SK-N-MC (cell line): ENCODE measurements around the gene ITGA7.
A peak's percentile ranks its signal among the peaks of the same experiment; 100 is the strongest.

Experiments
- DNase-seq: peaks from one replicate; pipeline ENCODE4 v3.0.0-alpha.2; 2011; ENCODE audit warnings: low read depth, low spot score
- H3K27ac ChIP-seq: fragments of 200-600 bp; sonication (generic); 2 replicates; pipeline ENCODE4 v1.5.1; 2016; ENCODE audit warnings: mixed run types
- H3K36me3 ChIP-seq: fragments of 200-600 bp; sonication (generic); 2 replicates; pipeline ENCODE4 v1.6.1; 2017; ENCODE audit warnings: antibody characterized with exemption, low read length, mixed read lengths; ENCODE audit not compliant: insufficient read depth
- H3K4me3 ChIP-seq: fragments of 200-600 bp; sonication (generic); 2 replicates; pipeline ENCODE4 v1.5.1; 2016
- H3K9ac ChIP-seq: fragments of 200-600 bp; sonication (generic); 2 replicates; pipeline ENCODE4 v1.8.0; 2017; ENCODE audit warnings: mixed run types, mixed read lengths; ENCODE audit not compliant: insufficient read length
- H3K9me3 ChIP-seq: fragments of 200-600 bp; sonication (generic); 2 replicates; pipeline ENCODE4 v1.6.1; 2017; ENCODE audit warnings: low read depth, mild to moderate bottlenecking, antibody characterized with exemption, low read length, moderate library complexity, mixed read lengths
- EZH2 ChIP-seq: fragments of 200-600 bp; sonication (generic); IDR thresholded peaks from one replicate; pipeline ENCODE4 v1.6.1; 2017; ENCODE audit warnings: antibody characterized with exemption
- FOXP2 ChIP-seq: optimal IDR thresholded peaks from 2 replicates; pipeline ENCODE3; 2011; ENCODE audit warnings: mild to moderate bottlenecking, moderate library complexity; ENCODE audit not compliant: insufficient read depth; ENCODE audit errors: extremely low read length, control extremely low read depth
- POLR2AphosphoS5 ChIP-seq: IDR thresholded peaks from 2 replicates; pipeline ENCODE4 v1.6.1; 2012; ENCODE audit warnings: mild to moderate bottlenecking, low read depth, low read length, borderline replicate concordance

The ITGA7 gene

DNA sequence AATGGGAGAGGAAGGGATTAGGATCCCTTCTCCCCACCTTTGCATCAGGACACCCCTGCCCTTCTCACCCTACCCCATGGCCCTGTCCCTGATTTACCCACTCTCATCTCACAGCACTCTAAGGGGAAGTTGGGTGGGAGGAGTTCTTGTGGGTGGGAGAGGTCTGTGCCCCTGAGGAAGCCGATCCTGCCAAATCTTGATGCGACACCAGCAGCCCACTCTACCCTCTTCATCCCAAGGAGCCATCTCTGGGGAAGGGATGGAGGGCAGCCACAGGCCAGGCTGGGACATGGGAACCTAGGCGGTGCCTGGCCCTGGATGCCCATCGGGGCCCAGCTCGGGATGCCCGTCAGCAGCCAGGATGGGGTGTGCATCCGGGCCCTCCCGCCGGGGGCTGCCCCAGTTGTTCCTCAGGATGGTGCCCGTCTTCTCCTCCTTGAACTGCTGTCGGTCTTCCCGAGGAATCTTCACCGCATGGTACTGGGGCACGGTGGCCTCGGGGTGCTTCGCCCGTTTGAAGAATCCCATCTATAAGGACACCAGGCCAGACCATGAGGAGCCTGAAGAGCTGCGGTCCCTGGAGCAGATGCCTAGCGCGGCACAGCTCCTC lies 22.8 kb downstream of the ITGA7 start:
- Histone ChIP-seq H3K9ac (no peak overlapping the region), H3K27ac (no peak overlapping the region), H3K4me3 (no peak overlapping the region), H3K9me3 (no peaks in the 10 kb centered on the region), H3K36me3 (no peaks in the 10 kb centered on the region)
- no peak for DNase-seq
- TF ChIP-seq POLR2AphosphoS5 (no peak), FOXP2 (no peak), EZH2 (no peak)

GRCh38 chr12:55683676-55684075 lies 24.0 kb downstream of the ITGA7 start:
- no peak for DNase-seq
- no peak overlapping the region for H3K27ac ChIP-seq
- H3K4me3 ChIP-seq: no peak overlapping the region
- no peak overlapping the region for H3K9ac ChIP-seq
- H3K36me3 ChIP-seq: no peaks in the 10 kb centered on the region
- TF ChIP-seq EZH2 (no peak), FOXP2 (no peak), POLR2AphosphoS5 (no peak)
- no peaks in the 10 kb centered on the region for H3K9me3 ChIP-seq

GRCh38 chr12:55682087-55682796 lies 25.5 kb downstream of the ITGA7 start:
- no peaks in the 10 kb centered on the region for H3K36me3 ChIP-seq
- no peak overlapping the region for H3K27ac ChIP-seq
- TF ChIP-seq POLR2AphosphoS5 (no peak), EZH2 (no peak), FOXP2 (no peak)
- no peak for DNase-seq
- H3K9me3 ChIP-seq: no peaks in the 10 kb centered on the region
- peak overlapping the region; percentile 74 for H3K4me3 ChIP-seq
- no peak overlapping the region for H3K9ac ChIP-seq

- H3K9me3 ChIP-seq: no peaks in the 10 kb centered on the region
- H3K4me3 ChIP-seq: peak overlapping the region; percentile 74
- TF ChIP-seq FOXP2 (no peak), POLR2AphosphoS5 (peak; percentile 59; the same call in 1 of the 2 replicates), EZH2 (no peak)
- no peak overlapping the region for H3K9ac ChIP-seq
- DNase-seq: peak; percentile 72
- no peaks in the 10 kb centered on the region for H3K36me3 ChIP-seq
- H3K27ac ChIP-seq: no peak overlapping the region
These were observed 26.3 kb downstream of the ITGA7 start for GRCh38 chr12:55681142-55682077.

- Histone ChIP-seq H3K36me3 (no peaks in the 10 kb centered on the region), H3K9me3 (no peaks in the 10 kb centered on the region), H3K9ac (no peak overlapping the region), H3K4me3 (no peak overlapping the region), H3K27ac (no peak overlapping the region)
- DNase-seq: no peak
- no peak for TF ChIP-seq EZH2
- no peak for TF ChIP-seq FOXP2
- no peak for TF ChIP-seq POLR2AphosphoS5
These were observed 28.0 kb downstream of the ITGA7 start for GRCh38 chr12:55679691-55680090.

DNA sequence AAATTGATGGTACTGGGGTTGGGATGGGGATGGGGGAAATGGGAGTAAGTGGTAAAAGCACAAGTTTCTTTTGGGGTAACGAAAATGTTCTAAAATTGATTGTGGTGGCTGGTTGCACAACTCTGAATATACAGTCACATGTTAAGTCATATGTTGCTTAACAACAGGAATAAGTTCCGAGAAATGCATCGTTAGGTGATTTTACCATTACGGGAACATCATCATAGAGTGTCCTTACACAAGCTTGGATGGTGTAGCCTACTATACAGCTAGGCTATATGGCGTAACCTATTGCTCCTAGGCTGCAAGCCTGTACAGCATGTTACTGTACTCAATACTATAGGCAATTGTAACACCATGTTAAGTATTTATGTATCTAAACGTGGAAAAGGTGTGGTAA lies 31.0 kb downstream of the ITGA7 start:
- no peak for DNase-seq

GRCh38 chr12:55675666-55676065 lies 32.0 kb downstream of the ITGA7 start:
- Histone ChIP-seq H3K9ac (no peak overlapping the region), H3K4me3 (no peak overlapping the region), H3K36me3 (no peaks in the 10 kb centered on the region), H3K27ac (no peak overlapping the region), H3K9me3 (no peaks in the 10 kb centered on the region)
- TF ChIP-seq EZH2: no peak
- no peak for DNase-seq

More for the DNA sequence above, 31.0 kb downstream of the ITGA7 start:
- no peaks in the 10 kb centered on the region for H3K9me3 ChIP-seq
- H3K9ac ChIP-seq: no peak overlapping the region
- no peak overlapping the region for H3K4me3 ChIP-seq
- no peak overlapping the region for H3K27ac ChIP-seq
- no peak for TF ChIP-seq POLR2AphosphoS5
- TF ChIP-seq EZH2: no peak
- no peak for TF ChIP-seq FOXP2
- no peaks in the 10 kb centered on the region for H3K36me3 ChIP-seq

GRCh38 chr12:55673638-55674037 lies 34.1 kb downstream of the ITGA7 start:
- no peak overlapping the region for H3K27ac ChIP-seq
- DNase-seq: no peak
- H3K9ac ChIP-seq: no peak overlapping the region
- no peaks in the 10 kb centered on the region for H3K36me3 ChIP-seq
- H3K9me3 ChIP-seq: no peaks in the 10 kb centered on the region
- H3K4me3 ChIP-seq: no peak overlapping the region
- TF ChIP-seq FOXP2 (no peak), POLR2AphosphoS5 (no peak), EZH2 (no peak)
